ENCODE results near the gene TNRC6A.

The TNRC6A gene

DNA sequence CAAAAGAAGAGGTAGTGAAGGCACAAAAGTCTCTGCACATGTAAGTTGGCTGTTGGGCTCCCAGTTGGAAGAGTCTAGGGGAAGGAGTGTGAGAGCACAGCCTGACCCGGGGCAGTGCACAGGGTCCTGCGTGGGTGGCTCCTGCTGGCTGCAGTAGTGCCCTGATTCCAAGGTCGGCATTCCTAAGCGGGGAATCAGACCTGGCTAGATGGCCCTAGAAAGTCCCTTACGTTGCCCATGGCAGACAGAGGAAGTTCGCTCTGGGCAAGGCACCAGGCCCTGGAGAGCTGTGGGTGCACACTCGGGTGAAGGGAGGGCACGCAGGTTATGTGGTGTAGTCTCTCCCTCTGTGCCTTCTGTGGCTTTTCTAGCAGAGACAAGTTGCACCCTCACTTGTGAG, 93.5 kb downstream of the TNRC6A start:
- TF ChIP-seq, protein P1, sequence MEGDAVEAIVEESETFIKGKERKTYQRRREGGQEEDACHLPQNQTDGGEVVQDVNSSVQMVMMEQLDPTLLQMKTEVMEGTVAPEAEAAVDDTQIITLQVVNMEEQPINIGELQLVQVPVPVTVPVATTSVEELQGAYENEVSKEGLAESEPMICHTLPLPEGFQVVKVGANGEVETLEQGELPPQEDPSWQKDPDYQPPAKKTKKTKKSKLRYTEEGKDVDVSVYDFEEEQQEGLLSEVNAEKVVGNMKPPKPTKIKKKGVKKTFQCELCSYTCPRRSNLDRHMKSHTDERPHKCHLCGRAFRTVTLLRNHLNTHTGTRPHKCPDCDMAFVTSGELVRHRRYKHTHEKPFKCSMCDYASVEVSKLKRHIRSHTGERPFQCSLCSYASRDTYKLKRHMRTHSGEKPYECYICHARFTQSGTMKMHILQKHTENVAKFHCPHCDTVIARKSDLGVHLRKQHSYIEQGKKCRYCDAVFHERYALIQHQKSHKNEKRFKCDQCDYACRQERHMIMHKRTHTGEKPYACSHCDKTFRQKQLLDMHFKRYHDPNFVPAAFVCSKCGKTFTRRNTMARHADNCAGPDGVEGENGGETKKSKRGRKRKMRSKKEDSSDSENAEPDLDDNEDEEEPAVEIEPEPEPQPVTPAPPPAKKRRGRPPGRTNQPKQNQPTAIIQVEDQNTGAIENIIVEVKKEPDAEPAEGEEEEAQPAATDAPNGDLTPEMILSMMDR (IDR thresholded peaks at IDR 0.05): no peak

DNA sequence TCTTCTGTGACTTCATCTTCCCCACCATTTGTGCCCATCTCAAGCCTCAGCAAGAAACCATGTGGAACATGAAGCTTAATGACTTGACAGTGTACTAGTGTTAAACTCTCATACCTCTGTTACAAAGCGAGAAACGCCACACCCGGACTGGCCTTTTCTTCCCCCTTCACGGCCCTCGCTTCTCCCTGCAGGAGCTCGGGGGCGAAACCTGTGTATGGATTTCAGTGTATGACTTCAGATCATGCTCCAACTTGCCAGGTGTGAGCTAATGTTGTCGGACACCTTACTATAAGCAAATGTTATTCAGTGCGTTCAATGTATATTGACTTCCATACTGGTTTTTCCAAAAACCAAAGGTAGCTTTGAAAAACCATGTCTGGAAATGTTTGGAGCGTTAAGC, 96.2 kb downstream of the TNRC6A start:
- TF ChIP-seq, protein P1 (IDR thresholded peaks at IDR 0.05): no peak

DNA sequence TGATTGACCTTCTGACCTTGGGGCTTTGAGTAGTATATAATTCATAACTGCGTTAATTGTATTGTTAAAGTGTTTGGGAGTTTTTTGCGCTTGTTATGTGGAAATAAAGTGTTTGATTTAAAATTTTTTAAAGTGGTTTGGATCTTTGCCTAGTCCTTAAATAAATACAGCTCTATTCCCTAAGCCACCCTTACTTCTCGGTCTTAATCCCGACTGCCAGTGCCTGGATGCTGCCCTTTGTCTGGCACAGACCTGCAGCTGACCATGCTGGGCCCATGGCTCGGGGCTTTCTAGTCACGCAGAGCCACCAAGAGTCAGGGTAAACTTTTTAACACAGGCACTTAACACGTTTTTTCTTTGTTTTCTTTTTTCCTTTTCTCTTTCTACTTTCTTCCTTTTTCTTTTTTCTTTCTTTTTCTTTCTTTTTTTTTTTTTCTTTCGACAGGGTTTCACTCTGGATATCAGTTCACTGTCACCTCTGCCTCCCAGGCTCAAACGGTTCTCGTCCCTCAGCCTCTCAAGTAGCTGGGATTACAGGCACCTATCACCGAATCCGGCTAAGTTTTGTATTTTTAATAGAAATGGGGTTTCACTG, 96.7 kb downstream of the TNRC6A start:
- TF ChIP-seq, protein P1 (IDR thresholded peaks at IDR 0.05): no peak

DNA sequence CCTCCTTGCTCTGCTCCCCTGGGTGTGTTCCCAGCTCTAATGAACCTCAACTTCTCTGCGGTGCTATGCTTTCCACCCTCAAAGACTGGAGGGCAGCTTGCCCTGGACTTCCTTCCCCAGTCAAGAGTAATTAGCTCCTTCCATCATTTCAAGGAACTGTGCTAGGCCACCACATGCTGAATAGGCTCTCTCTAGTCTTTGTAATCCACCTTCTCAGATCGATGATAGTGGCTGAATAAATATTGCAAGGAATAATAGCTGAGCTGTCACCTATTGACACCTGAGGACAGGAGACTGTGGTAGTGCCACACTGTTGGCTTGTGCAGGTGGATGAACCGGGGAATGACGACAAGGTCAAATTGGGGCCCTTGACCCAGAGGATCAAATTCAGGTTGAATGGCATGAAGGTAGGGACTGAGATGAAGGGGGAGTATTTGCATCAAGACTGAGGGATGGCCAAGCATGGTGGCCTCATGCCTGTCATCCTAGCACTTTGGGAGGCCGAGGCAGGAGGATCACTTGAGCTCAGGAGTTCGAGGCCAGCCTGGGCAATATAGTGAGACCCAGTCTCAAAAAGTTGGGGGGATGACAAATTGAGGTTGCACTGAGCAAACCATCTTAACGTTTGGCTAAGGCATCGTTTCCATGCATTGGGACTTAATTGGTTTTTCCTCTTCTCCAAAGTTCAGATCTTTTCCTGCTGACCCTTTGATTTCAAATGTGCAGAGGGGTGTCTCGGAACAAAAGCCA, 97.5 kb downstream of the TNRC6A start:
- TF ChIP-seq, protein P1 (IDR thresholded peaks at IDR 0.05): no peak

DNA sequence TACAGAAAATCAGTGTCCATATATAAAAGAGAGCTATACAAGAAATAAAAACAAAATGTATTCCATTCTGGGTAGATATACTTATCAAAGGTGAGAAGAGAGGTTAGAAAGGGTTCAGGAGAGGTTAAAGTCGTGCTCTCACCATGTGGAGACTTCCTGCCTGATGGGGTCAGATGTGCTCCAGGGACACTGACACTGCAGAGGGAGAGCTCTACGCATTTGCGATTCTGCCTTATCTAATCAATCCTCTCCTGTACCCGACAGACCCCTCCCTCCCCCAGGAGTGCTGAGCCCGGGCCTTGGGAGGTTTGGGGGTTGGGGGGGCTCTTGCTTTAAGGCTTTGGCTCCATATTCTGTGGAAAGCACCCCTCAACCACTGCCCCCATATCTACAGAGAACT, 99.7 kb downstream of the TNRC6A start:
- TF ChIP-seq, protein P1 (IDR thresholded peaks at IDR 0.05): no peak

- TF ChIP-seq, protein P1 (IDR thresholded peaks at IDR 0.05): no peak
These were observed 103.9 kb downstream of the TNRC6A start for GRCh38 chr16:24833352-24833751.

- TF ChIP-seq, protein P1 (IDR thresholded peaks at IDR 0.05): peak; percentile 65
These were observed 105.2 kb downstream of the TNRC6A start for GRCh38 chr16:24834459-24835335.
